ENCODE measurements around the gene CDK4.
"Not testable (repeated sequence)": the region's sequence is repeated elsewhere in the genome, so short reads cannot be mapped to it uniquely, and the experiment has no call there.

The CDK4 gene

GRCh38 chr12:57751788-57752667 lies at the start of gene CDK4:
CDK4 (minus strand) TSS chr12:57752310; CDS start chr12:57751717, 593 bp downstream.
- peak; percentile 94 to 100 (median 100) for DNase-seq

- no peak for DNase-seq
Measured at GRCh38 chr12:57800965-57801364, 48.9 kb upstream of the CDK4 start.

GRCh38 chr12:57797933-57798332 lies 45.8 kb upstream of the CDK4 start:
- DNase-seq = no peak

- no peak for DNase-seq
Measured at GRCh38 chr12:57796996-57797395, 44.9 kb upstream of the CDK4 start.

DNA sequence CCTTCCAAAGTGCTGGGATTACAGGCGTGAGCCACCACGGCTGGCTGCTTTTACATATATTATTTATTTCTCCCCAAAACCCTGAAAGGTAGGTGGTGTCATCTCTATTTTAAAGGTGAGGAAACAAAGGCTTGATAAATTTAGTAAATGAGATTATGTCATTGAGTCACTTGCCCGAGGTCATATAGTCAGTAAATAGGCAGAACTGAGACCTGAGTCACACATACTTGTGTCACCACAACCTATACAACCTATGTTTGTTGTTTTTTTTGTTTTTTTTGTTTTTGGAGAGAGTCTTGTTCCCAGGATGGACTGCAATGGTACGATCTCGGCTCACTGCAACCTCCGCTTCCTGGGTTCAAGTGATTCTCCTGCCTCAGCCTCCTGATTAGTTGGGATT lies 43.2 kb upstream of the CDK4 start:
- no peak for DNase-seq

DNA sequence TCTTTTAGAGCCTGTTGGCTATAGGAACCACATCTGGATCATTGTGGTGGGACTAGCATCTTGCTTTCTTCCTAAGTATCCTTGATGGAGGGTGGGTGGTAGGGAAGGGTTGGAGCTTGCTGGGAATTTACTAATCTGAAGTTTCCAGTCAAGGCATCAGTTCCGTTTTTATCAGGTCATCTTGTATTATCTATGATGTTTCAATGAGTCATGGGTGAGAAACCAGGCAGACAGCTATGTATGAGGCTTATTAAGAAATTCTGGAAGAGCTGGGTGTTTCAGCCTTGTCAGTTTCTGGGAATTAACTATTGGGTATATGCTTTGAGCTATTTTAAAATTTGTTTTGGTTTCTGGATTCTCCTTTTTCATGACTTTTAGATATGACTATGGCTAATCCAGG lies 41.8 kb upstream of the CDK4 start:
- DNase-seq = no peak

- DNase-seq = no peak
Measured at GRCh38 chr12:57783861-57784260, 31.8 kb upstream of the CDK4 start.

DNA sequence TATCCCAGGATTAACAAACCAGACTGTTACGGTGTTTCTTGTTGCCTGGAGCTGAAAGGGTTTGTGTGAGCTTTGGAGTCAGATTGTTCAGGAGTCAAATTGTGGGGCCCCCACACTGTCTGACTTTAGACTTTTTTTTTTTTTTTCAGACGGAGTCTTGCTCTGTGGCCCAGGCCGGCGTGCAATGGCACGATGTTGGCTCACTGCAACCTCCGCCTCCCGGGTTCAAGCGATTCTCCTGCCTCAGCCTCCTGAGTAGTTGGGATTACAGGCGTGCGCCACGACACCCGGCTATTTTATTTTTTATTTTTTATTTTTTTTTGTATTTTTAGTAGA lies 31.3 kb upstream of the CDK4 start:
- no peak for DNase-seq

DNA sequence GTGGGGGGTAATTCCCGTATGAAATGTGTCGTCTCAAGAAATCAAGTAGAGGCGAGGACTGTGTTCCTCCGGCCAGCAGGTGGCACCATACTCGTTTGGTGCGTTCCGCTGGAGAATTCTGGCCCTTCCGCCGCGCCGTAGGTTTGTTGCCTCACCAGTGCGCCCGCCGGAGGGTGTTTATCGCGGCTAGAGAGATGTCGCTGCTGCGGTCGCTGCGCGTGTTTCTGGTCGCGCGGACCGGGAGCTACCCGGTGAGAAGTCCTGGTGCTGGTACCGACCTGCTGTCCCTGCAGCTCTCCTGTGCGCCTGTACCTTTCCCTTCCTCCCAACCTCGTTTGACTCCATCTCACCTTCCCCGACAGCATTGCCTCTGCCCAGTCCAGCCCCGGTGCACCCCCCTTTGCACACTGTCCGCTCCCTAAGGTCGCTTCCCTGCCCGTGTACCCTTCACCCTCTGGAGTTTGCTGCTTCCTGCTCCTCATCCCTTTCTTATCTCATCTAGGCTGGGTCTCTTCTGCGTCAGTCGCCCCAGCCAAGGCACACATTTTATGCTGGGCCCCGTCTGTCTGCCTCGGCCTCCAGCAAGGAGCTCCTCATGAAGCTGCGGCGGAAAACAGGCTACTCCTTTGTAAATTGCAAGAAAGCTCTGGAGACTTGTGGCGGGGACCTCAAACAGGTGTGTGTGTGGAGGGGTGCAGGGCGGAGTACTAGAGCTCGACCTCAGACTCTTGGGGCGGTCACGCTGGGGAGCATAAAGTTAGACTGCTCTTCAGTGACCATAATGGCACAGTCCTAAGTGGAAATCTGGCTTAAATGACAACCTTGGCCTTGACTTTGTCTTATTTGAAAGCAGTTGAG lies 30.7 kb upstream of the CDK4 start, which contains the start of gene TSFM:
TSS of gene TSFM (plus strand) at position 180 of the 858 bp plus-strand sequence. CDS start at position 195, 15 bp downstream.
- peak; percentile 45 to 98 (median 90) for DNase-seq

- DNase-seq = no peak
Measured at GRCh38 chr12:57782243-57782607, 30.1 kb upstream of the CDK4 start.

DNA sequence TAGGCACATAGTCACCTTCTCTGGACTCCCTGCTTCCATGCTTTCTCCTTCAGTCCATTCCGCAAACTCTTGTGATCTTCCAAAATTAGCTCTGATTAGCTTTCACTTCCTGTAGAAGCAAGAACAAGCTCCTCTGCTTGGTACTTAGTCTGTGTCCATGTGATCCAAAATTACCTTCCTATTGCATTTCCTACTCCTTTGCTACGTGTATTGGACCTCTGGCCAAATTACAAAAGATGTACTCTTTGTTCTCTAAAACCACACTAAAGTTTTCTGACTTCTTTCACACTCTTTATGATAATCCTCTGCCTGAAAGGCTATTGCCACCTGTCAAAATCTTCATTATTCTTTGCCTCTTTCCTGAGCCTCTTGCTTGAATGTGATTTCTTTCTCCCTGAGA lies 29.7 kb upstream of the CDK4 start:
- no peak for DNase-seq

- no peak for DNase-seq
Measured at GRCh38 chr12:57781244-57781643, 29.1 kb upstream of the CDK4 start.

DNA sequence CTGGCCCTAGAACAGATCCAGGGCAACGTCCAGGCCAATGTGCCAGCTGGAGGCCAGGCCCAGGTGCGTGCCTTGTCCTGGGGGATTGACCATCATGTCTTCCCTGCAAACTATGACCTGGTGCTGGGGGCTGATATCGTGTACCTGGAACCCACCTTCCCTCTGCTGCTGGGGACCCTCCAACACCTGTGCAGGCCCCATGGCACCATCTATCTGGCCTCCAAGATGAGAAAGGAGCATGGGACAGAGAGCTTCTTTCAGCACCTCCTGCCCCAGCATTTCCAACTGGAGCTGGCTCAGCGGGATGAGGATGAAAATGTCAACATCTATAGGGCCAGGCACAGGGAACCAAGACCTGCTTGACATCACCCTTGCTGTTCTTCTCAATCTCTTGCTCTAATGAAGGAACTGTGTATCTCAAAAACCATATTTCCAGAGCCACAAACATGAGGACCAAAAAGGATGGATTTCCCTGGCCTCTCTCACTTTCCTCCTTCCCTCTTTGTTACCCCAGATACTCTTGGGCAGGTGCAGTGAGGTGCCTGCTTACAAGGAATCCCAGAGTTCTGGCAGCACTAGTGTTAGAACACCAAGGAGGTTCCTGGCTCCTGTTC lies 28.3 kb upstream of the CDK4 start:
- DNase-seq = no peak

- no peak for DNase-seq
Measured at GRCh38 chr12:57779736-57780135, 27.6 kb upstream of the CDK4 start.

GRCh38 chr12:57777911-57778310 lies 25.8 kb upstream of the CDK4 start:
- no peak for DNase-seq

GRCh38 chr12:57777367-57777766 lies 25.3 kb upstream of the CDK4 start:
- DNase-seq = no peak

DNA sequence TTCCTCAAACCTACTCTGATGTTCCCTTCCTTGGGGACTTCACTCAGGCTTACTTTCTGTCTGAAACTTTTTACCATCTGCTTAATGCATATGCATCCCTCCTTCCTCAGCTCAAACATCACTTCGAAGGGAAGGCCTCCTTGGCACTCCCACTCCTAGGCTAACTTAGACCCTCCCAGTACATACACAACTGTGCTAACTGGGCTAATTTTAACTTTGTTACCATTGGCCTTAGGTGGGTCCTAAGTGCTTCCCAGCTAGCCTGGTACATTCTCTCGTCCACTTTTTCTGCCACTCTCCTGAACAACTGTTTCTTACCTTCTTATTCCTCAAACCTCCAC lies 24.1 kb upstream of the CDK4 start:
- no peak for DNase-seq

- DNase-seq = no peak
Measured at GRCh38 chr12:57775563-57776246, 23.6 kb upstream of the CDK4 start.

- no peak for DNase-seq
Measured at GRCh38 chr12:57775044-57775443, 22.9 kb upstream of the CDK4 start.

GRCh38 chr12:57774634-57775033 lies 22.5 kb upstream of the CDK4 start:
- DNase-seq = not testable (repeated sequence)
